Left forelimb (tissue), 1 donor: ENCODE results near the gene DCLRE1B.

ENCODE experiments used
- DNase-seq: peaks from one replicate; pipeline ENCODE4 v3.0.0-alpha.2; 2018; ENCODE audit warnings: low spot score

Gene DCLRE1B

DNA sequence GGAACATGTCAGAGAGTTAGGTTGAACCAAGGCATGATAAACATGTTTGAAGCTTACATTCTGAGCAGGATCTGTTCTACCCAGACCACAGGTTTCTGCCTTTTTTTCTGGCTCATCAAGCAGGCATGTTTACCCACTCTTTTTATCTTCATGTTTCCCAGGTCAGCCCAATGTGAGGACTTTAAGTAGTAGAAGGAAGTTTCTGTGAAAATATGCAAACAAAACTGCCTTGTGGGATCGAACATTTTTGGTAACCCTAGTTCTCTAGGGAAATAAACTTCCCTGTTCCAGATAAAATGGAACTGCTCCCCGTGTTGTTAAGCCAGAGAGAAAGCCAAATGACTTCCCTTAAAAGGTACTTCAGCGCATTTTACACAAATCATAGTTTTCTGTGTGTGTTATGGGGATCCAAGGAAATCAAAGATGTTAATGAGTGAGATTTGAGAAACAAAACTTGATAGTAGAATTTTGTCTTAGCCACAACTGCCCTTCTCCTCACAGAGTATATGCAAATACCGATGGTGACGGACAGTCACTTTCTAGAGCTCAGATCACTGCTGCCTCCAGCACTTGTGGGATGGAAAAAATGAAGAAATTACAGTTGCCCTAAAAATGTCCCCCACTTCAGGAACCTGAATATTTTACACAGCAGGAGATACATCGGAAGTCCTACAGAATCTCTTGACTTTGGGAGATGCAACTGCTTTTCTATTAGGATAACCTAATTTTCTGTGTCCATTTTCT, 23.2 kb downstream of the DCLRE1B start:
- DNase-seq, result no peak

DNA sequence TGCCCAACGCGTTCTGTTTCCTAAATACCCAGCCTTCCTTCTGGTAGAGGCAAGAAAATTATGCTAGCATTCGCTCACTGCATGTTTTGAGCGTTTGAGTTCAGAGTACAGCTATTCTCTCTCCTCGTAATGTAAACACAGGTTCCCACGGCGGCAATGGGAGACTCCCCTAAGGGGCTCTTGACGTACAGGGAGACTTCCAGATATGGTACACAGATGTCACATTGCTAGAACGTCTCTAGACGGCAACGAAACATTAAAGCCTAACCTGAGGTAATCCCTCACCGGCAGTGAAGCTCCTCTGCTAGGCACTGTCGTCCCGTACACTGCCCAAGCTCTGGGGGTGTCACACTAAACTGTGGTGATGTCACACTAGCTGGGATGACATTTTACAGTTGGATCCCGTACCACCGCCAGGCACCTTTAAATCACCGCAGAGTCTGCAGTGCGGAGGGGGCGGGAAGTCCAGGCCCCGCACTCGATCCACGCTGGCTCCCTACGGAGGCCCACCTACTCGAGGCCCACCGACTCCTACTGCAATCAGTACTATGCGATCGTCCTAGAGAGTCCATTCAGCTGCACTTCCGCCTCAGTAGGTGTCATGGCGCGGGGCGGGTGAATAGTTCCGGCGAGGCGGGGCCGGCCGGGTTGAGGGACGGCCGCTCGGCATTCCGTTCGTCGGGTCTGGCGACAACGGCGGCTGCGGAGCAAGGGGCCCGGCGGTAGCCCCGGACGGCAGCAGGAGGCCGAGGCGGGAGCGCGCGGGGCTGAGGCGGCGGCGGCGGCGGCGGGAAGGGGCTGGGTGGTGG, 24.0 kb downstream of the DCLRE1B start, which contains the start of gene HIPK1:
HIPK1 (plus strand) TSS at position 384 of the 809 bp plus-strand sequence.
- DNase-seq, result peak; percentile 97

DNA sequence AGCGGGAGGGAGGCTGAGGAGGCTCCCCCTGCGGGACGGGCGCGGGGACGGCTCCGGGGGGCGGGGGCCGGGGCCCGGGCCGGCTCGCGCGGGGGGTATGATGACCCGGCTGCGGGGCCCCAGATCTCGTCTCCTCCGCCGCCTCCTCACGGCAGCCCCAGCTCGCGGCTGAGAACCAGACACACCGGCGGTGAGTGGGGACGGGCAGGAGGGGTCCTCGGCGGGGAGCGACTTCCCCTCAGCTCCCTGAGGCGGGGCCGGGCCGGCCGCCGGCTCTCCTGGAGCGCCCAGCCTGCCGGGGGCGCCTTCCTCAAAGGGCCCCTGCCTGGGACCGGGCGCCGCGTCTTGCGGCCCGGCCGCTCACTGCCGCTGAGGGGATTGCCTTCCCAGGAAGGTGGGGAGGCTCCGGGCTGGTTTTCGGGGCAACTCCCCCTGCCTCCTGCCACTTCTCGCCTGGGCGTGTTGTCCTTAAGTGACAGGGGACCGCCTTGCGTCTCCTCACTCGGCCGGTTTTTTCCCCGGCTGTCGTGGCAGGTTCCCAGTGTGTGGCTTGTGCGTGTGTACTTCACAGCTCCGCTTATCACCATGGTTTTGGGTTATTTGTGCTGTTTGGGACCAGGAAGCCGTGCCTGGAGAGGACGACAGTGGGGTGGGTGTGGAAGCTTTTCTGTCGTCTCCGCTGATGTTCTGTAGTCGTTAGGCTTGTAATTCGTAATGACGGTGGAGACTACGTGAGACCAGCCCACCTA, 24.8 kb downstream of the DCLRE1B start:
- no peak for DNase-seq

DNA sequence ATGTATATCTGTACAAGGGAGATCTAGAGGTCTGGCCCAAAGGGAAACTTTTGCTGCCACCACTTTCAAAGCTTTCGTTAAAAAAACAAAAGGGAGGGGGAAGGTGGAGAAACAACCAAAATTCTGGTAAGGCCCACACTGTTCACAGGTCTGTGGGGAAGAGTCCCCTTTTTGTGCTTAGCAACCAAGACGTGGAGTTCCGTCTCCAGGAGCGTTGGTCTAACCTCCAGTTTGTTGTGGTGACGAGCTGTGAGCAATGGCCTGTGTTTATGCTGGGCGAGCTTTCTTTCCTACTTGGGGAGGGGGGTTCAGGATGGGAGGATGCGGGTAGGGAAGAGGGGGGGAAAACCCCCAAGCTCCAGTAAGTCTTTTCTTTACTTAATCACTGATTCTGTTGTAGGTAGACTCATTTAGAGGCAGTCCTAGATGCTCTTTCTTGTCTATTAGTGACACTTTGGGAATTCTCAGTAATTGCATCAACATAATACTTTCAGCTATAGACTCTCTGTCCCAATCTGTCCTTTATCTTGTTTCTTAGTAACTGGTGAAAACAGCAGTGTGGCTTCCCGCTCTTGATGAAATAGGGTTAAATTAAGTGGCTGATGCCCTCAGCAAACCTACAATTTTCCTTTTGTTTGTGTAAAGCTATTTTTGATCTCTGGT, 25.5 kb downstream of the DCLRE1B start:
- DNase-seq, result no peak

- DNase-seq, result no peak
Observed at GRCh38 chr1:113931451-113931851, 26.3 kb downstream of the DCLRE1B start.

- DNase-seq, result no peak
Observed at GRCh38 chr1:113934006-113934405, 28.9 kb downstream of the DCLRE1B start.

DNA sequence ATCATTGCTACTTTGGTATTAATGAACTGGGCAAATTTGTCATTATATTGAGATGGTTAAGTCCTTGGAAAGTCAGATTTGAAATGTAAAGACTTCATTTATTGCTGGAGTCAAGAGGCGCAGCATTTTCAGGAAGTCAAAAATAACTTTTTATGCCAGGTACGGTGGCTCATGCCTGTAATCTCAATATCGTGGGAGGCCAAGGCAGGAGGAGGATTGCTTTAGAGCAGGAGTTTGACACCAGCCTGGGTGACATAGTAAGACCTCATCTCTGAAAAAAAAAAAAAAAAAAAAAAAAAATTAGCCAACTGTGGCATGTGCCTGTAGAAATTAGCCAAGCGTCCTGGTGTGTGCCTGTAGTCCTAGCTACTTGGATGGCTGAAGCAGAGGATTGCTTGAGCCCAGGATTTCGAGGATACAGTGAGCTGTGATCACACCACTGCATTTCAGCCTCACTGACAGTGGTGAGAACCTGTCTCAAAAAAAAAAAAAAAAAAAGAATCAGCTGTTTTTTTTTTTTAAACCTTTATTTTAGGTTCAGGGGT, 29.5 kb downstream of the DCLRE1B start:
- no peak for DNase-seq

DNA sequence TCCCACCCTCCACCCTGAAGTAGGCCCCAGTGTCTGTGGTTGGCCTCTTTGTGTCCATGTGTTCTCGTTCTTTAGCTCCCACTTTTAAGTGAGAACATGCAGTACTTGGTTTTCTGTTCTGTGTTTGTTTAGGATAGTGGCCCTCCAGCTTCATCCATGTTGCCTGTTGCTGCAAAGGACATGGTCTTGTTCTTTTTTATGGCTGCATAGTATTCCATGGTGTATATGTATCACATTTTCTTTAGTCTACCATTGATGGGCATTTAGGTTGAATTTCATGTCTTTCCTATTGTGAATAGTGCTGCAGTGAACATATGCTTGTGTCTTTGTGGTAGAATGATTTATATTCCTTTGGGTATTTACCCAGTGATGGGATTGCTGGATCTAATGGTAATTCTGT, 30.1 kb downstream of the DCLRE1B start:
- DNase-seq, result no peak

DNA sequence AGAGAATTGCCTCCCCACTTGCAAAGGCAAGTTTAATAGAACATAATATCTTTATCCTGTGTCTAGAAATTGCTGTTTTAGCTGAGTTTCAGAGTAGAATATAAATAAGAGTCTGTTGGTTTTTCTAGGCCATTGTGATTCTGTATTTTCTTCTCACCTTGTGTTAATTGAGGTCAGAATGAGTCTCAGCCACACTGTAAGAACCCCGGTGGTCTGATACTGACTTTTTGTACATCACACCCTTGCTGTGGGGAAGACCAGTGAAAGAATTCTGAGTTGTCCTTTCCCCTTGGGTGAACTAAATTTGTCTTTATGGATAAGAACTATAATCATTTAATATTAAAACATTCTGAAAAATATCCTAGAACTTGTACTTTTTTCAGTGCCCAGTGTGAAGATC, 30.8 kb downstream of the DCLRE1B start:
- no peak for DNase-seq

GRCh38 chr1:113937146-113937545, 32.0 kb downstream of the DCLRE1B start:
- DNase-seq, result no peak

DNA sequence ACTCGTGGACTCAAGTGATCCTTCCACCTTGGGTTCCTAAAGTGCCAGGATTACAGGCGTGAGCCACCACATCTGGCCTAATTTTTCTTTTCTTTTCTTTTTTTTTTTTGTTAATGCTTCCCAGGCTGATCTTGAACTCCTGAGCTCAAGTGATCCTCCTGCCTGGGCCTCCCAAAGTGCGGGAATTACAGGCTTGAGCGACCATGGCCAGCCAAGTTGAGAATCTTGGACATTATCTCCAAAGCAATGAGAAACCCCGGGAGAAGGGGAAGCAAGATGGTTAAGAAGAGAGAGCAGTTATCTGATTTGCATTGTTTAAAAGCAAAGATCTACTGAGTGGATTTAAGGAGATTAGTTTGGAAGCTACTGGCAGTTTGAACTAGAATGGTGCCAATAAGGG, 33.1 kb downstream of the DCLRE1B start:
- no peak for DNase-seq

- no peak for DNase-seq
Observed at GRCh38 chr1:113940365-113941244, 35.5 kb downstream of the DCLRE1B start.

GRCh38 chr1:113941245-113941559, 36.1 kb downstream of the DCLRE1B start:
- no peak for DNase-seq

GRCh38 chr1:113942527-113942926, 37.4 kb downstream of the DCLRE1B start:
- no peak for DNase-seq

DNA sequence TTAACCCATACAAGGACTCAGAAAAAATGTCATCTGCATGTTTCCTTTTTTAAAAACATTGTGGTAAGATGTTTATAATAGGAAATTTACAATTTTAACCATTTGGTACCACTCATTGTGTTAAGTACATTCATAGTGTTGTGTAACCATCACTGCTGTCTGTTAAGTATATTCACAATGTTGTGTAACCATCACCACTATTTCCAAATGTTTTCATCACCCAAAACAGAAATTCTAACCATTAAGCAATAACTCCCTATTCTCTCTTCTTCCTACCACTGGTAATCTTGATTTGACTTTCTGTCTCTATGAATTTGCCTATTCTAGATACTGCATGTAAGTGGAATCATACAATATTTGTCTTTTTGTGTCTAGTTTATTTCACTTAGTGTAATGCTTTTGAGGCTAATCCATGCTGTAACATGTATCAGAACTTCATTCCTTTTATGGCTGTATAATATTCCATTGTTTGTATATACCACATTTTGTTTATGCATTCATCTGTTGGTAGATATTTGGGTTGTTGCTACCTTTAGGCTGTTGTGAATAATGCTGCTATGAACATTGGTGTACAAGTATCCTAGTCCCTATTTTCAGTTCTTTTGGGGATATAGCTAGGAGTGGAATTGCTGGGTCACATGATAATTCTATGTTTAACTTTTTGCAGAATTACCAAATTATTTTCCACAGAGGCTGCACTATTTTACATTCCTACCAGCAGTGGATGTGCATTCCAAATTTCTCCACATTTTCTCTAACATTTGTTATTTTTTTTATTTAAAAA, 38.1 kb downstream of the DCLRE1B start:
- DNase-seq, result no peak

- no peak for DNase-seq
Observed at GRCh38 chr1:113945329-113945728, 40.2 kb downstream of the DCLRE1B start.

DNA sequence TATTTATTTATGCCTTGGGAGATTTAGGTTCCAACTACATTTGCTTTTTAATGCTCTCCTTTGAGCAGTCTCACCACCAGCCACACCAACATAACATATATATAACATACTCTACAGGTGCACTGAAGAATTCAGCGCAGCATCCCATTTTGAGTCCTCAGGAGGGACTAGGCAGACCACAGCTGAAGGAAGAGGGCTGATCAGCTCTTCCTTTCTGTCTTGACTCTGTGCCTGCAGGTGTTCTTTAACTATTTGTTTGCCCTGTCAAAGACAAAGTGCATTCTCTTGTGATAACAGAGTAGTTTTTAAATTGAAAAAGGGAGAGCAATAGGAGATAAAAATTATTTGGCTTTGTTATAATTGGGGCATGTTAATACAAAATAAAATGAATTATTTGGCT, 41.0 kb downstream of the DCLRE1B start:
- no peak for DNase-seq

DNA sequence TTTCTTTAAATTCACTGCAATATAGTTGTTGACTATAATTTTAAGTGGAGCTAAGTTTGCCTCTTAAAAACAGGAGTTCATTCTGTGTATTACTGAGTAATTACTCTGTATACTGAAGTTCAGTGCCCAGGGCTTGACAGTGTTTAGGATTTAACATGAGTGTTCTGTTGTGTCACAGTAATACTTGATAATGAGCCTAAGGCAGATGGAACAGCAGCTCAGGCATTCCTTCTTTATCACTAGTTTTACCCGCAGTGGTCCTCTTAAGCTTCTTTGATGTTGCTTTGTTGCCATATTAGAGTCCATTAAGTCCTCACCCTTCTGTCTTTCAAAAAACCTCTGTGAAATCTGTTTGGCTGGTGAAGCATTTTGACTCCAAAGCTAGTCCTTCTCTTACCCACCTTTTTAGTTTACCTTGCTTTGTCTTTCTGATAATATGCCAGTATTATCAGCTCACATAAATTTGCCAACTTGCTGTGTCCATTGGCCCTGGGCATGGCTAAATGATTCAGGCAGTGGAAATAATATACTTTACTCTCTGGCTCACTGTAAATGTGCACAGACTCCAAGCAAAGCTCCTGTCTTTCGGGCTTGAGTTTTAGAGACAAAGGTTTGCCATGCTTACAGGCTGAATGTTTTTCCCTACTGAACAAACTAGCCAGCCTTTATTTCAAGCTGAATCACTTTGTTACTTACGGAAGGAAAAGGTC, 41.7 kb downstream of the DCLRE1B start:
- no peak for DNase-seq

- no peak for DNase-seq
Observed at GRCh38 chr1:113947388-113948107, 42.4 kb downstream of the DCLRE1B start.
